ENCODE measurements around the gene ZMYM2. TPM values are rescaled to one million over a fixed set of nuclear protein-coding genes. Genes with fewer than 3 reads are reported as not detected.

ZMYM2 gene
- total and polyA plus RNA-seq, 2 of the 13 experiments (the other 11 are each of a cell fraction or from before 2014, with no cell fraction given) = 22.4 to 40.8 TPM

DNA sequence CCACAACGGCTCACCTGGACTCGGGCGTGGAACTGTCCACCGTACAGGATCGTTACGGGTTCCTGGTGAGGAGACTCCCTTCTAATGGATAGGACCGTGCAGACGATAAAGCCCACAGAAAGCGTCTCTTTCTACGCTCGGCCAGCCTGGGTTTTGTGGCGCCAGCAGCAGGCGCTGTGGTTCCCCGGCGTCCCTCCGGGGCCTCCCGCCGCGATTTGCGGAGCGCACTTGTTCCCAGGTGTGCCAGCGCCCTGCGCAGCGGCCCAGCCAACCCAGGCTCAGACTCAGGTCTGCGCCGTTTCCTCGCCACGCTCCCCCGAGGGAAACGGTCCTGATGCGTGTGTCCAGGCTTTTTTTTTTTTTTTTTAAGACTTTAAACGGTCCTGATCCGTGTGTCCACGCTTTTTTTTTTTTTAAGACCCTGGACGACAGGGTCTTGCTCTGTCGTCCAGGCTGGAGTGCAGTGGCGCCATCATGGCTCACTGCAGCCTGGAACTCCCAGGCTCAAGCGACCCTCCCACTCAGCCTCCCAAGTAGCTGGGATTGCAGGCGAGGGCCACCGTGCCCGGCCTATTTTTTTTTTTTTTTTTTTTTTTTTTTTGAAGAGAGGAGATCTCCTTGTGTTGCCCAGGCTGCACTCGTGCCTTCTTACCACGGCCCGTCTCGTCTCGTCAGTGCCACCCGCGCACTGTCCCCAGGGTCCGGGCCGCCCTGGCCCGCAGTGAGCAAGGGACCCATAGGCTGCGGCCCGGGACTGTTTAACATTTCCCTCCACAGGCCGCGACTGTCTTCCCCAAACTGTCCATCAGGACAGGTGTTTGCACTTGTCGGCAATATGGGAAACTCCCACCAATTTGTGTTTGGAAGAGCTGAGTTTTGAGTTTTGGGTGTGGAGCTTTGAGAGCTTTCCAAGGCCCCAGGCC, 178.5 kb downstream of the ZMYM2 start (continued):
- TF ChIP-seq HNRNPLL (IDR thresholded peaks at IDR 0.05; ENCODE audit: low read depth, low read length, poor library complexity, severe bottlenecking) (peak; percentile 99), ZC3H13 (CRISPR knock-in tag; IDR thresholded peaks at IDR 0.05) (no peak), PHF21A (CRISPR knock-in tag; IDR thresholded peaks at IDR 0.05) (0 out of 2 replicates have a peak, but pooled peaks have one; percentile 52), RAD21 (CRISPR knock-in tag; IDR thresholded peaks at IDR 0.05) (peak; percentile 42; the same call in 1 of the 2 replicates), ZMYM4 (CRISPR knock-in tag; IDR thresholded peaks at IDR 0.05) (peak; percentile 70), ZNF350 (CRISPR knock-in tag; IDR thresholded peaks at IDR 0.05; ENCODE audit: borderline replicate concordance, low read depth) (peak; percentile 59; the same call in 1 of the 2 replicates), HOXA5 (CRISPR knock-in tag; IDR thresholded peaks at IDR 0.05) (peak; percentile 44; the same call in 1 of the 2 replicates), ZNF678 (CRISPR knock-in tag; IDR thresholded peaks at IDR 0.05) (no peak), KDM2A (CRISPR knock-in tag; IDR thresholded peaks at IDR 0.05; ENCODE audit: borderline replicate concordance, low read depth) (peak; percentile 87), TEAD3 (CRISPR knock-in tag; optimal IDR thresholded peaks at IDR 0.05; ENCODE audit: borderline replicate concordance) (no peak), NFE2 (CRISPR knock-in tag; IDR thresholded peaks at IDR 0.05) (no peak)
- TF ChIP-seq, protein P1, sequence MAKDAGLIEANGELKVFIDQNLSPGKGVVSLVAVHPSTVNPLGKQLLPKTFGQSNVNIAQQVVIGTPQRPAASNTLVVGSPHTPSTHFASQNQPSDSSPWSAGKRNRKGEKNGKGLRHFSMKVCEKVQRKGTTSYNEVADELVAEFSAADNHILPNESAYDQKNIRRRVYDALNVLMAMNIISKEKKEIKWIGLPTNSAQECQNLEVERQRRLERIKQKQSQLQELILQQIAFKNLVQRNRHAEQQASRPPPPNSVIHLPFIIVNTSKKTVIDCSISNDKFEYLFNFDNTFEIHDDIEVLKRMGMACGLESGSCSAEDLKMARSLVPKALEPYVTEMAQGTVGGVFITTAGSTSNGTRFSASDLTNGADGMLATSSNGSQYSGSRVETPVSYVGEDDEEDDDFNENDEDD (CRISPR knock-in tag; IDR thresholded peaks at IDR 0.05; ENCODE audit: borderline replicate concordance) = peak; percentile 25; the same call in 1 of the 2 replicates
- TF ChIP-seq, protein P2, sequence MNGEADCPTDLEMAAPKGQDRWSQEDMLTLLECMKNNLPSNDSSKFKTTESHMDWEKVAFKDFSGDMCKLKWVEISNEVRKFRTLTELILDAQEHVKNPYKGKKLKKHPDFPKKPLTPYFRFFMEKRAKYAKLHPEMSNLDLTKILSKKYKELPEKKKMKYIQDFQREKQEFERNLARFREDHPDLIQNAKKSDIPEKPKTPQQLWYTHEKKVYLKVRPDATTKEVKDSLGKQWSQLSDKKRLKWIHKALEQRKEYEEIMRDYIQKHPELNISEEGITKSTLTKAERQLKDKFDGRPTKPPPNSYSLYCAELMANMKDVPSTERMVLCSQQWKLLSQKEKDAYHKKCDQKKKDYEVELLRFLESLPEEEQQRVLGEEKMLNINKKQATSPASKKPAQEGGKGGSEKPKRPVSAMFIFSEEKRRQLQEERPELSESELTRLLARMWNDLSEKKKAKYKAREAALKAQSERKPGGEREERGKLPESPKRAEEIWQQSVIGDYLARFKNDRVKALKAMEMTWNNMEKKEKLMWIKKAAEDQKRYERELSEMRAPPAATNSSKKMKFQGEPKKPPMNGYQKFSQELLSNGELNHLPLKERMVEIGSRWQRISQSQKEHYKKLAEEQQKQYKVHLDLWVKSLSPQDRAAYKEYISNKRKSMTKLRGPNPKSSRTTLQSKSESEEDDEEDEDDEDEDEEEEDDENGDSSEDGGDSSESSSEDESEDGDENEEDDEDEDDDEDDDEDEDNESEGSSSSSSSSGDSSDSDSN (CRISPR knock-in tag; IDR thresholded peaks at IDR 0.05) = peak; percentile 72
- TF ChIP-seq, protein P3, sequence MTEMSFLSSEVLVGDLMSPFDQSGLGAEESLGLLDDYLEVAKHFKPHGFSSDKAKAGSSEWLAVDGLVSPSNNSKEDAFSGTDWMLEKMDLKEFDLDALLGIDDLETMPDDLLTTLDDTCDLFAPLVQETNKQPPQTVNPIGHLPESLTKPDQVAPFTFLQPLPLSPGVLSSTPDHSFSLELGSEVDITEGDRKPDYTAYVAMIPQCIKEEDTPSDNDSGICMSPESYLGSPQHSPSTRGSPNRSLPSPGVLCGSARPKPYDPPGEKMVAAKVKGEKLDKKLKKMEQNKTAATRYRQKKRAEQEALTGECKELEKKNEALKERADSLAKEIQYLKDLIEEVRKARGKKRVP (CRISPR knock-in tag; IDR thresholded peaks at IDR 0.05) = no peak
- TF ChIP-seq, protein P4, sequence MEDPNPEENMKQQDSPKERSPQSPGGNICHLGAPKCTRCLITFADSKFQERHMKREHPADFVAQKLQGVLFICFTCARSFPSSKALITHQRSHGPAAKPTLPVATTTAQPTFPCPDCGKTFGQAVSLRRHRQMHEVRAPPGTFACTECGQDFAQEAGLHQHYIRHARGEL (CRISPR knock-in tag; IDR thresholded peaks at IDR 0.05) = no peak
- TF ChIP-seq, protein P5, sequence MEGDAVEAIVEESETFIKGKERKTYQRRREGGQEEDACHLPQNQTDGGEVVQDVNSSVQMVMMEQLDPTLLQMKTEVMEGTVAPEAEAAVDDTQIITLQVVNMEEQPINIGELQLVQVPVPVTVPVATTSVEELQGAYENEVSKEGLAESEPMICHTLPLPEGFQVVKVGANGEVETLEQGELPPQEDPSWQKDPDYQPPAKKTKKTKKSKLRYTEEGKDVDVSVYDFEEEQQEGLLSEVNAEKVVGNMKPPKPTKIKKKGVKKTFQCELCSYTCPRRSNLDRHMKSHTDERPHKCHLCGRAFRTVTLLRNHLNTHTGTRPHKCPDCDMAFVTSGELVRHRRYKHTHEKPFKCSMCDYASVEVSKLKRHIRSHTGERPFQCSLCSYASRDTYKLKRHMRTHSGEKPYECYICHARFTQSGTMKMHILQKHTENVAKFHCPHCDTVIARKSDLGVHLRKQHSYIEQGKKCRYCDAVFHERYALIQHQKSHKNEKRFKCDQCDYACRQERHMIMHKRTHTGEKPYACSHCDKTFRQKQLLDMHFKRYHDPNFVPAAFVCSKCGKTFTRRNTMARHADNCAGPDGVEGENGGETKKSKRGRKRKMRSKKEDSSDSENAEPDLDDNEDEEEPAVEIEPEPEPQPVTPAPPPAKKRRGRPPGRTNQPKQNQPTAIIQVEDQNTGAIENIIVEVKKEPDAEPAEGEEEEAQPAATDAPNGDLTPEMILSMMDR (CRISPR knock-in tag; IDR thresholded peaks at IDR 0.05) = peak; percentile 89
- TF ChIP-seq, protein P6, sequence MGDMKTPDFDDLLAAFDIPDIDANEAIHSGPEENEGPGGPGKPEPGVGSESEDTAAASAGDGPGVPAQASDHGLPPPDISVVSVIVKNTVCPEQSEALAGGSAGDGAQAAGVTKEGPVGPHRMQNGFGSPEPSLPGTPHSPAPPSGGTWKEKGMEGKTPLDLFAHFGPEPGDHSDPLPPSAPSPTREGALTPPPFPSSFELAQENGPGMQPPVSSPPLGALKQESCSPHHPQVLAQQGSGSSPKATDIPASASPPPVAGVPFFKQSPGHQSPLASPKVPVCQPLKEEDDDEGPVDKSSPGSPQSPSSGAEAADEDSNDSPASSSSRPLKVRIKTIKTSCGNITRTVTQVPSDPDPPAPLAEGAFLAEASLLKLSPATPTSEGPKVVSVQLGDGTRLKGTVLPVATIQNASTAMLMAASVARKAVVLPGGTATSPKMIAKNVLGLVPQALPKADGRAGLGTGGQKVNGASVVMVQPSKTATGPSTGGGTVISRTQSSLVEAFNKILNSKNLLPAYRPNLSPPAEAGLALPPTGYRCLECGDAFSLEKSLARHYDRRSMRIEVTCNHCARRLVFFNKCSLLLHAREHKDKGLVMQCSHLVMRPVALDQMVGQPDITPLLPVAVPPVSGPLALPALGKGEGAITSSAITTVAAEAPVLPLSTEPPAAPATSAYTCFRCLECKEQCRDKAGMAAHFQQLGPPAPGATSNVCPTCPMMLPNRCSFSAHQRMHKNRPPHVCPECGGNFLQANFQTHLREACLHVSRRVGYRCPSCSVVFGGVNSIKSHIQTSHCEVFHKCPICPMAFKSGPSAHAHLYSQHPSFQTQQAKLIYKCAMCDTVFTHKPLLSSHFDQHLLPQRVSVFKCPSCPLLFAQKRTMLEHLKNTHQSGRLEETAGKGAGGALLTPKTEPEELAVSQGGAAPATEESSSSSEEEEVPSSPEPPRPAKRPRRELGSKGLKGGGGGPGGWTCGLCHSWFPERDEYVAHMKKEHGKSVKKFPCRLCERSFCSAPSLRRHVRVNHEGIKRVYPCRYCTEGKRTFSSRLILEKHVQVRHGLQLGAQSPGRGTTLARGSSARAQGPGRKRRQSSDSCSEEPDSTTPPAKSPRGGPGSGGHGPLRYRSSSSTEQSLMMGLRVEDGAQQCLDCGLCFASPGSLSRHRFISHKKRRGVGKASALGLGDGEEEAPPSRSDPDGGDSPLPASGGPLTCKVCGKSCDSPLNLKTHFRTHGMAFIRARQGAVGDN (CRISPR knock-in tag; IDR thresholded peaks at IDR 0.05) = peak; percentile 73
